Neural cell (in vitro differentiated cells): ENCODE data around the gene UQCC2. TPM values are rescaled to one million over a fixed set of nuclear protein-coding genes. Genes with fewer than 3 reads are reported as not detected.

Experiments used
- H2AFZ ChIP-seq: fragments of 200-600, 300-800 bp; sonication (generic), shearing (Covaris generic); 2 replicates; pipeline ENCODE4 v1.6.0; 2014; ENCODE audit warnings: low read depth, mild to moderate bottlenecking, antibody characterized with exemption, low read length, moderate library complexity
- H3F3A ChIP-seq: fragments of 200-600 bp; shearing (Covaris generic); 2 replicates; pipeline ENCODE4 v1.6.1; 2016; ENCODE audit warnings: mild to moderate bottlenecking, moderate library complexity, mixed read lengths, antibody characterized with exemption, low read length; ENCODE audit not compliant: insufficient read depth, poor library complexity, severe bottlenecking
- H3K27ac ChIP-seq: fragments of 200-600, 300-800 bp; sonication (generic), shearing (Covaris generic); 2 replicates; pipeline ENCODE4 v1.5.1; 2014; ENCODE audit warnings: mild to moderate bottlenecking, low read length, moderate library complexity
- H3K27me3 ChIP-seq: fragments of 300-800, 200-600 bp; sonication (generic), shearing (Covaris generic); 2 replicates; pipeline ENCODE4 v1.6.0; 2014; ENCODE audit warnings: mild to moderate bottlenecking, low read depth, low read length, moderate library complexity; ENCODE audit not compliant: insufficient read depth
- H3K36me3 ChIP-seq: fragments of 300-800, 200-600 bp; sonication (generic), shearing (Covaris generic); 2 replicates; pipeline ENCODE4 v1.5.1; 2014; ENCODE audit warnings: mild to moderate bottlenecking, antibody characterized with exemption, low read length, moderate library complexity; ENCODE audit not compliant: insufficient read depth
- H3K4me2 ChIP-seq: fragments of 300-800, 200-600 bp; sonication (generic), shearing (Covaris generic); 2 replicates; pipeline ENCODE4 v1.6.0; 2014; ENCODE audit warnings: mild to moderate bottlenecking, low read length
- H3K4me3 ChIP-seq: fragments of 300-800, 200-600 bp; sonication (generic), shearing (Covaris generic); 2 replicates; pipeline ENCODE4 v1.5.1; 2014; ENCODE audit warnings: mild to moderate bottlenecking, low read length, moderate library complexity
- H3K79me2 ChIP-seq: fragments of 200-600 bp; shearing (Covaris generic); replicated peaks from 2 replicates; pipeline ENCODE4 v1.6.0; 2014; ENCODE audit warnings: mild to moderate bottlenecking, low read length, moderate library complexity; ENCODE audit not compliant: insufficient read depth
- H3K9ac ChIP-seq: fragments of 300-800, 200-600 bp; sonication (generic), shearing (Covaris generic); 2 replicates; pipeline ENCODE4 v1.6.1; 2016; ENCODE audit warnings: mild to moderate bottlenecking, low read length, mixed read lengths
- H3K9me2 ChIP-seq: fragments of 200-600 bp; shearing (Covaris generic); 2 replicates; pipeline ENCODE4 v1.6.1; 2016; ENCODE audit warnings: mild to moderate bottlenecking, low read length, mixed read lengths; ENCODE audit not compliant: insufficient read depth
- H3K9me3 ChIP-seq: fragments of 200-600, 300-800 bp; sonication (generic), shearing (Covaris generic); 2 replicates; pipeline ENCODE4 v1.6.1; 2016; ENCODE audit warnings: mild to moderate bottlenecking, mixed run types, low read length, moderate library complexity, mixed read lengths
- H4K20me1 ChIP-seq: fragments of 200-600 bp; shearing (Covaris generic); 2 replicates; pipeline ENCODE4 v1.6.1; 2016; ENCODE audit warnings: mild to moderate bottlenecking, mixed run types; ENCODE audit not compliant: insufficient read depth
- CTCF ChIP-seq: fragments of 450-650 bp; IDR thresholded peaks from 2 replicates; pipeline ENCODE4 v1.5.1; 2014; ENCODE audit warnings: antibody characterized with exemption, mild to moderate bottlenecking, moderate library complexity; ENCODE audit not compliant: poor library complexity, severe bottlenecking
- EP300 ChIP-seq: fragments of 450-650 bp; conservative IDR thresholded peaks from 2 replicates; pipeline ENCODE4 v1.6.1; 2014; ENCODE audit warnings: antibody characterized with exemption, mild to moderate bottlenecking, moderate library complexity; ENCODE audit not compliant: poor library complexity, severe bottlenecking
- EZH2 ChIP-seq: fragments of 200-600, 300-800 bp; shearing (Covaris generic), sonication (generic); IDR thresholded peaks from 2 replicates; pipeline ENCODE4 v1.6.1; 2014; ENCODE audit warnings: antibody characterized with exemption, low read length, borderline replicate concordance, mild to moderate bottlenecking; ENCODE audit not compliant: insufficient read depth, poor library complexity, severe bottlenecking
- MXI1 ChIP-seq: fragments of 450-650 bp; conservative IDR thresholded peaks from 2 replicates; pipeline ENCODE4 v1.6.1; 2014; ENCODE audit warnings: antibody characterized with exemption, mild to moderate bottlenecking; ENCODE audit not compliant: poor library complexity, severe bottlenecking
- POLR2AphosphoS5 ChIP-seq: IDR thresholded peaks from 2 replicates; pipeline ENCODE4 v1.6.1; 2012
- RAD21 ChIP-seq: fragments of 450-650 bp; conservative IDR thresholded peaks from 2 replicates; pipeline ENCODE4 v1.6.1; 2014; ENCODE audit warnings: antibody characterized with exemption, mild to moderate bottlenecking, moderate library complexity
- REST ChIP-seq: IDR thresholded peaks from 2 replicates; pipeline ENCODE4 v1.6.1; 2012; ENCODE audit warnings: borderline replicate concordance
- TAF1 ChIP-seq: IDR thresholded peaks from 2 replicates; pipeline ENCODE4 v1.6.1; 2012; ENCODE audit warnings: low read depth
- polyA plus RNA-seq: library from polyadenylated mRNA; depleted of rRNA; stranded (reverse); fragments of >200 nt; gene quantifications from 2 replicates; pipeline ENCODE4 v1.2.3, GENCODE V29; 2014

Gene UQCC2
- polyA plus RNA-seq, 1 donor from 2014 or later, result 123 TPM

- Histone ChIP-seq H4K20me1 (no peaks in the 10 kb centered on the region), H3K9me3 (no peaks in the 10 kb centered on the region), H3F3A (no peaks in the 10 kb centered on the region), H3K27ac (no peak overlapping the region), H3K4me3 (no peak overlapping the region), H3K27me3 (no peaks in the 10 kb centered on the region), H3K9me2 (no peaks in the 10 kb centered on the region), H3K9ac (no peak overlapping the region), H3K4me2 (no peak overlapping the region), H3K36me3 (no peaks in the 10 kb centered on the region), H2AFZ (no peak overlapping the region), H3K79me2 (no peaks in the 10 kb centered on the region)
- TF ChIP-seq REST, result no peak
- no peak for TF ChIP-seq POLR2AphosphoS5
- no peak for TF ChIP-seq EP300
- TF ChIP-seq MXI1, result no peak
Observed at GRCh38 chr6:33739571-33739970, 28.1 kb upstream of the UQCC2 start.

- Histone ChIP-seq H3K27ac (no peak overlapping the region), H3K4me2 (no peak overlapping the region), H3K36me3 (no peaks in the 10 kb centered on the region), H3K9me2 (no peaks in the 10 kb centered on the region), H3K4me3 (no peak overlapping the region), H2AFZ (no peak overlapping the region), H3K27me3 (no peaks in the 10 kb centered on the region), H3F3A (no peaks in the 10 kb centered on the region), H3K9me3 (no peaks in the 10 kb centered on the region), H3K9ac (no peak overlapping the region), H3K79me2 (no peaks in the 10 kb centered on the region), H4K20me1 (no peaks in the 10 kb centered on the region)
- no peak for TF ChIP-seq EP300
Observed at GRCh38 chr6:33738879-33739278, 27.4 kb upstream of the UQCC2 start.

DNA sequence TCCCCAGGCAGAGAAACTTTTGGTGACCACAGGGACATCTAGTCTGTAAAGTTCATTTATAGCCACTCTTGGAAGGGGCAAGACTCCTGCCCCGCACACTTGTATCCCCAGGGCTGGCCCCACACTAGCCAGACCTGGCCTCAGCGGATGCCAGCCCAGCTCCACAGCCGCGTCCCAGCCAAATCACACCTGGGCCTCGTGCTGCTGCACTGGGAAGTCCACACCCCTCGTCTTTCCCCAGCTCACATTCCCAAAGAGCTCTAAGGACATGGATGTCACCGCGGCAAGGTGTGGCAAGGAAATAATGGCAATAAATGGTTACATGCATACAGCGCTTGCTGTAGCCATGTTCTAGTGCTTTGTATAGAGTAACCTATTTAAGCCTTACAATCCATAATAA, 26.7 kb upstream of the UQCC2 start:
- Histone ChIP-seq H3K9me2 (no peaks in the 10 kb centered on the region), H3K4me3 (no peak overlapping the region), H2AFZ (no peak overlapping the region), H3K27me3 (no peaks in the 10 kb centered on the region), H3K36me3 (no peaks in the 10 kb centered on the region), H3K27ac (no peak overlapping the region), H3K9ac (no peak overlapping the region), H3K9me3 (no peaks in the 10 kb centered on the region), H3K79me2 (no peaks in the 10 kb centered on the region), H3K4me2 (no peak overlapping the region), H3F3A (no peaks in the 10 kb centered on the region), H4K20me1 (no peaks in the 10 kb centered on the region)
- no peak for TF ChIP-seq CTCF
- TF ChIP-seq POLR2AphosphoS5, result no peak
- TF ChIP-seq RAD21, result no peak
- TF ChIP-seq MXI1, result no peak
- no peak for TF ChIP-seq EZH2
- no peak for TF ChIP-seq TAF1
- no peak for TF ChIP-seq EP300
- TF ChIP-seq REST, result no peak
